ENCODE results near the gene IQCK. TPM values are rescaled to one million over a fixed set of nuclear protein-coding genes. Genes with fewer than 3 reads are reported as not detected.

The IQCK gene
- total RNA-seq, 4 donors from 2014 or later: 9.0 to 16.3 (median 14.5) TPM

- peaks cover 0 to 94% of the 10 kb centered on the region in 2 donors for H3K36me3 ChIP-seq
- peaks cover 0 to 30% (median 18%) of the 10 kb centered on the region in 3 donors for H3K4me1 ChIP-seq
- 67 to 90% methylated on average over 3 to 4 of the region's 6 CpGs for WGBS, 2 donors (ENCODE audit: low coverage in 1 of 2)
- TF ChIP-seq, protein P1, sequence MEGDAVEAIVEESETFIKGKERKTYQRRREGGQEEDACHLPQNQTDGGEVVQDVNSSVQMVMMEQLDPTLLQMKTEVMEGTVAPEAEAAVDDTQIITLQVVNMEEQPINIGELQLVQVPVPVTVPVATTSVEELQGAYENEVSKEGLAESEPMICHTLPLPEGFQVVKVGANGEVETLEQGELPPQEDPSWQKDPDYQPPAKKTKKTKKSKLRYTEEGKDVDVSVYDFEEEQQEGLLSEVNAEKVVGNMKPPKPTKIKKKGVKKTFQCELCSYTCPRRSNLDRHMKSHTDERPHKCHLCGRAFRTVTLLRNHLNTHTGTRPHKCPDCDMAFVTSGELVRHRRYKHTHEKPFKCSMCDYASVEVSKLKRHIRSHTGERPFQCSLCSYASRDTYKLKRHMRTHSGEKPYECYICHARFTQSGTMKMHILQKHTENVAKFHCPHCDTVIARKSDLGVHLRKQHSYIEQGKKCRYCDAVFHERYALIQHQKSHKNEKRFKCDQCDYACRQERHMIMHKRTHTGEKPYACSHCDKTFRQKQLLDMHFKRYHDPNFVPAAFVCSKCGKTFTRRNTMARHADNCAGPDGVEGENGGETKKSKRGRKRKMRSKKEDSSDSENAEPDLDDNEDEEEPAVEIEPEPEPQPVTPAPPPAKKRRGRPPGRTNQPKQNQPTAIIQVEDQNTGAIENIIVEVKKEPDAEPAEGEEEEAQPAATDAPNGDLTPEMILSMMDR (IDR thresholded peaks at IDR 0.05): no peak
- TF ChIP-seq EP300 (IDR thresholded peaks at IDR 0.05): no peak
- no peak for TF ChIP-seq POLR2AphosphoS5 (IDR thresholded peaks at IDR 0.05)
- TF ChIP-seq POLR2A (IDR thresholded peaks at IDR 0.05): no peak
- H3K9me3 ChIP-seq: no peaks in the 10 kb centered on the region
- no peak overlapping the region for H3K4me3 ChIP-seq
- peak overlapping the region in 3 of 4 donors; percentile 53 to 81 (median 70) for H3K27ac ChIP-seq
- no peaks in the 10 kb centered on the region for H3K27me3 ChIP-seq
- no peak for ATAC-seq
These were observed 14.7 kb upstream of the IQCK start for GRCh38 chr16:19703172-19703889.

DNA sequence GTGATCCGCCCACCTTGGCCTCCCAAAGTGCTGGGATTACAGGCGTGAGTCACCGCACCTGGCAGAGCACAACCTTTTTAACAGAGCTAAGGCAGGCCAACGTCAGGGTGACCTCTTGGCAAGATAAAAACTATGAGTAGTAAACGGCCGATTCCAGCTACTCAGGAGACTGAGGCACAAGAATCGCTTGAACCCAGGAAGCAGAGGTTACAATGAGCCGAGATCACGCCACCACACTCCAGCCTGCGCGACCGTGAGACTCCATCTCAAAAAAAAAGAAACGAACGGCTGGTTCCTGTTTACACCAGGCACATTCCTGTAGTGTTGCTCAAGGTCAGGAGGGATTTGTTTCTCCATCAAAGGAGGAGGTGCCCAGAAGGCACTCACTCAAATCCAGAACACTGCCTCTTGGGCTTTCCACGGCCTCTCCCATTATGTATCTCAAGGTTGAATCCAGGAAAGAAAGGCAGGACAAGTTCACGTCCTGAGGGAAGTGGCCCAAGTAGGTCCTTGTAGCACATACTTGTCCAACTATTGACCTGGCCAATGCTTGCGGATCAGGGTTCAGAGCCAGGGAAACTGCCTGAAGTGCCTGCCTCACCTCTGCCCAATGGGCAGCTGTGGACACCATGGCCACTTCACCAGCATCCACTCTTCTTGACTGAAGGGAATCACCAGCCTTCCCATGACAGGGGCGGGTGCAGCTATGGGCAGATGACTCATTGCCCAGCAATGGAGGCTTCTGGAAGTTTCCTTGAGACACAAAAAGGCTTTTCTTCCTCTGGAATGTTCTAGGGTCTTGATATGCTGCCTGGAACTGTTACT, 13.5 kb upstream of the IQCK start:
- Histone ChIP-seq H3K9me3 (no peaks in the 10 kb centered on the region), H3K4me1 (peaks cover 0 to 18% (median 15%) of the 10 kb centered on the region in 3 donors), H3K4me3 (no peak overlapping the region), H3K27ac (peak overlapping the region in 3 of 4 donors; percentile 53 to 81 (median 70)), H3K27me3 (no peaks in the 10 kb centered on the region), H3K36me3 (peaks cover 0 to 94% of the 10 kb centered on the region in 2 donors)
- TF ChIP-seq POLR2AphosphoS5 (IDR thresholded peaks at IDR 0.05): no peak
- TF ChIP-seq EP300 (IDR thresholded peaks at IDR 0.05): no peak
- TF ChIP-seq, protein P1 (IDR thresholded peaks at IDR 0.05): no peak
- TF ChIP-seq POLR2A (IDR thresholded peaks at IDR 0.05): no peak
- peak; percentile 87 for ATAC-seq
- WGBS, 2 donors (ENCODE audit: low coverage in 1 of 2): 76 to 90% methylated on average over 2 to 9 of the region's 18 CpGs

GRCh38 chr16:19705146-19705501, 12.9 kb upstream of the IQCK start:
- Histone ChIP-seq H3K27ac (peak overlapping the region in 3 of 4 donors; percentile 53 to 81 (median 70)), H3K36me3 (peaks cover 0 to 96% of the 10 kb centered on the region in 2 donors), H3K9me3 (no peaks in the 10 kb centered on the region), H3K4me3 (no peak overlapping the region), H3K27me3 (no peaks in the 10 kb centered on the region), H3K4me1 (peaks cover 0 to 12% (median 9%) of the 10 kb centered on the region in 3 donors)
- TF ChIP-seq POLR2A (IDR thresholded peaks at IDR 0.05): no peak
- TF ChIP-seq POLR2AphosphoS5 (IDR thresholded peaks at IDR 0.05): no peak
- TF ChIP-seq, protein P1 (IDR thresholded peaks at IDR 0.05): no peak
- whole genome bisulfite sequencing, 2 donors (ENCODE audit: low coverage in 1 of 2): 83 to 98% methylated on average over 1 to 8 of the region's 8 CpGs
- ATAC-seq: no peak

- Histone ChIP-seq H3K4me1 (peaks cover 0 to 5% (median 5%) of the 10 kb centered on the region in 3 donors), H3K36me3 (peaks cover 0 to 95% of the 10 kb centered on the region in 2 donors), H3K9me3 (no peaks in the 10 kb centered on the region), H3K27ac (peak overlapping the region in 3 of 4 donors; percentile 53 to 81 (median 70)), H3K4me3 (no peak overlapping the region), H3K27me3 (no peaks in the 10 kb centered on the region)
- 57% methylated on average over 5 of the region's 5 CpGs; no CpG with 5 or more reads in 1 of the 2 donors for WGBS, 2 donors (ENCODE audit: low coverage in 1 of 2)
- ATAC-seq: no peak
- TF ChIP-seq POLR2AphosphoS5 (IDR thresholded peaks at IDR 0.05) (no peak), POLR2A (IDR thresholded peaks at IDR 0.05) (no peak), EP300 (IDR thresholded peaks at IDR 0.05) (no peak)
- TF ChIP-seq, protein P1 (IDR thresholded peaks at IDR 0.05): no peak
These were observed 12.2 kb upstream of the IQCK start for GRCh38 chr16:19705843-19706242.
